Neuron (in vitro differentiated cells): ENCODE measurements around the gene COL6A3.

ENCODE experiments used
- H2AFZ ChIP-seq: one replicate; pipeline ENCODE4 v1.6.1; 2013; ENCODE audit warnings: low read depth, mild to moderate bottlenecking, inconsistent platforms, low read length, moderate library complexity
- H3K27me3 ChIP-seq: one replicate; pipeline ENCODE4 v1.6.1; 2013; ENCODE audit warnings: low read length; ENCODE audit not compliant: insufficient read depth
- H3K36me3 ChIP-seq: one replicate; pipeline ENCODE4 v1.6.1; 2013; ENCODE audit warnings: low read length; ENCODE audit not compliant: insufficient read depth
- H3K4me1 ChIP-seq: one replicate; pipeline ENCODE4 v1.6.1; 2013; ENCODE audit warnings: low read length; ENCODE audit not compliant: insufficient read depth
- H3K4me3 ChIP-seq: 2 replicates; pipeline ENCODE4 v1.5.1; 2013; ENCODE audit warnings: mild to moderate bottlenecking, low read length, moderate library complexity
- H3K9me3 ChIP-seq: one replicate; pipeline ENCODE4 v1.6.1; 2013; ENCODE audit warnings: low read length

COL6A3 gene

DNA sequence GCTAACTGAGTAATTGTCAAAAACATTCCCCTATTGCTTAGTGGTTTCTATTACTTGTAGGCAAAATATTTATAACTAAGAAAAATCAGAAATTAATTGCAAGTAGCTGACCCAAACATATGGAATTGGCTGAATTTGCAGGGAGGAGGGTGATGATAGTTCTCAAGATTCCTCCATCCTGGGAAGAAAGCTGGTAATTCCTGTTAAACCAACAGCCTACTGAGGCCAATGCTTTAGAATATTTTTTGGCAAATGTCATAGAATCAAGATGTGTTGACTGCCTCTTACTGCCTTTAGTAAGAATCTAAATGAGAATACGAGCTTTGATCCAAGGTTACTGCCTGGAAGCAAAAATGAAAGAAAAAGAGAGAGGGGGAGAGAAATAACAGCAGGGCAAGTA is 120.0 kb downstream of the COL6A3 start:
- no peaks in the 10 kb centered on the region for H3K4me1 ChIP-seq
- H3K9me3 ChIP-seq, result no peaks in the 10 kb centered on the region
- H3K27me3 ChIP-seq, result peaks cover 4% of the 10 kb centered on the region
- no peak overlapping the region for H2AFZ ChIP-seq
- H3K36me3 ChIP-seq, result no peaks in the 10 kb centered on the region
- H3K4me3 ChIP-seq, result no peak overlapping the region

DNA sequence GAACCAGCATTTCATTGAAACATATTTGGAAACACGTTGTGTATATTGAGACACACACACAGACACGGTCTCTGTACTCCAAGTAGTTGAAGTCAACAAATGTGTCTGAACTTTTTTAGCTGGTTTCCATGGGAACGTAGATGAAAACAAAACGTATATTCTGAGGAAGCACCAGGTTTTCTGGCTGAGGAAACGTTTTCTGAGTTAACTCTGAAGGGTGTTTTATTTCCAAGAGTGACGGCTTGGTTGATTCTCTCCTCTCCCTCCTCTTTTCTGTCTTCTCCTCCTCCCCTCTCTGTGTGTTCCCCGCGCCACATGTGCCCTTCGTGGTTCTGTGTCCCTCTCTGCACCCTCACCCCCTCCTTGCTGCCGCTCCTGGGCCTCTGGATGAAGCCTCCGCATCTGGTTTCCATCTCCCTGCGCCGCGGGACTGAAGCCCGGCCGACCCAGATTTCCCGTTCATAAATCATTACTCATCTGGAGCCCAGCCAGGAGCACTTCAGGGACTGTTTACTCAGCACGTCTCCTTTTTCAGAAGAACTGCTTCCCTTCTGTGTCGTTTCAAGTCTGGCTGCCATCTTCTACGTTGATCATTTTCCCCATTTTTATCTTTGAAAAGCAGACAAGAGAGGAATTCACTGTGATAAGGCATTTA is 122.7 kb downstream of the COL6A3 start:
- Histone ChIP-seq H3K9me3 (no peaks in the 10 kb centered on the region), H3K4me3 (no peak overlapping the region), H3K27me3 (peaks cover 4% of the 10 kb centered on the region), H3K4me1 (no peaks in the 10 kb centered on the region), H3K36me3 (no peaks in the 10 kb centered on the region), H2AFZ (no peak overlapping the region)

DNA sequence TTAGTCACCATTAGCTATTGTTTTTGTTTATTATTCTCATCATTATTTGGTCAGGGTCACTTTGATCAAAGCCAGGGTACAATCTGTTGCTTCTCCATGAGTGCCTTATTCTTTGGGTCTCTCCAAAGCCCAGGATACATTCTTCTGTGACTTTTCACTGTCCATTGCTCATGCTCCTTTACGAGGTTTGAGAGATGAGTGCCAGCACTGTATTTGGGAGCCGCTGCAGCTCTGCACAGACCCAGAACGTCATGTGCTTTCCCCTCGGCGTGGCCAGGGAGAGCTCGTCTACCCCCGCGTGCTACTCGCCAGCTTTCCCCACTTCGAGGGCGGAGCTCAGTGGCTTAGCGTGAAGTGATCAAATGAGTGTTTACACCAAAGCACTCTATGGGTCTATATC is 123.7 kb downstream of the COL6A3 start:
- Histone ChIP-seq H3K4me3 (no peak overlapping the region), H3K9me3 (no peaks in the 10 kb centered on the region), H3K36me3 (no peaks in the 10 kb centered on the region), H2AFZ (no peak overlapping the region), H3K4me1 (no peaks in the 10 kb centered on the region), H3K27me3 (peaks cover 4% of the 10 kb centered on the region)

DNA sequence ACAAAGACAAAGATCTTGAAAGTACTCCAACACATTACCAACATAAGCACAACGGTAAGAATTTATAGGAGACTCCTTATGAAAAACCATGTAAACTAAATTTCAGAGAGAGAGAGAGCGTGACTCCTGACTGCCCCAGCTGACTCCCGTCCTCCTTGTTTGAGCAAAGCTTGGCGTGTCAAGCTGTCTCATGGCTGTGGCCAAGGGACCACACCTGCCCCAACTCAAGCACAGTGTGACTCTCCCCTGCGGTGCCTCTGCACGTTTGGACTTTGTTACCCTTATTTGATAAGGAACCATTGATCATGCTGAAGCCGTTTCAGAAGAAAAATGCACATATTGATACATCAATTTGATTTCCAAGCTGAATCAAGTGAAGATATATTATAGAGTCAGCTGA is 124.8 kb downstream of the COL6A3 start:
- H3K4me3 ChIP-seq, result no peak overlapping the region
- H3K27me3 ChIP-seq, result peaks cover 4% of the 10 kb centered on the region
- no peaks in the 10 kb centered on the region for H3K4me1 ChIP-seq
- no peaks in the 10 kb centered on the region for H3K9me3 ChIP-seq
- H3K36me3 ChIP-seq, result no peaks in the 10 kb centered on the region
- H2AFZ ChIP-seq, result no peak overlapping the region

DNA sequence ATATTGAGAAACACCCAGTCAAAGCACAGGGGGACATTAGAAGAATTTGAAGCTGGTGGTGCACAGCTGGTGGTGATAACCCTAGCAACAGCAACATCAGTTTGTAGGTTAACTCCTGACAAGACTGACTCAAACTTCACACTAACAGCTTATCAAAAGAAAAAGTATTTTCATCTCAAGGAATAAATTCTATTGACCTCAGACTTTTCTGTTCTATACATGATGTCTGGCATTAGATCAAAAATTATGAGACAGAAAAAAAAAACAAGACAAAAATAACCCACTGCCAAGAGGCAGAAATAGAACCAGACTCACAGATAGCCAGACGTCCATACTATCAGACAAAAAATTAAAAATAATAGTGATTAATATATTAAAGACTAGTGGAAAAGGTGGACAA is 126.1 kb downstream of the COL6A3 start:
- H3K27me3 ChIP-seq, result peaks cover 4% of the 10 kb centered on the region
- no peak overlapping the region for H3K4me3 ChIP-seq

DNA sequence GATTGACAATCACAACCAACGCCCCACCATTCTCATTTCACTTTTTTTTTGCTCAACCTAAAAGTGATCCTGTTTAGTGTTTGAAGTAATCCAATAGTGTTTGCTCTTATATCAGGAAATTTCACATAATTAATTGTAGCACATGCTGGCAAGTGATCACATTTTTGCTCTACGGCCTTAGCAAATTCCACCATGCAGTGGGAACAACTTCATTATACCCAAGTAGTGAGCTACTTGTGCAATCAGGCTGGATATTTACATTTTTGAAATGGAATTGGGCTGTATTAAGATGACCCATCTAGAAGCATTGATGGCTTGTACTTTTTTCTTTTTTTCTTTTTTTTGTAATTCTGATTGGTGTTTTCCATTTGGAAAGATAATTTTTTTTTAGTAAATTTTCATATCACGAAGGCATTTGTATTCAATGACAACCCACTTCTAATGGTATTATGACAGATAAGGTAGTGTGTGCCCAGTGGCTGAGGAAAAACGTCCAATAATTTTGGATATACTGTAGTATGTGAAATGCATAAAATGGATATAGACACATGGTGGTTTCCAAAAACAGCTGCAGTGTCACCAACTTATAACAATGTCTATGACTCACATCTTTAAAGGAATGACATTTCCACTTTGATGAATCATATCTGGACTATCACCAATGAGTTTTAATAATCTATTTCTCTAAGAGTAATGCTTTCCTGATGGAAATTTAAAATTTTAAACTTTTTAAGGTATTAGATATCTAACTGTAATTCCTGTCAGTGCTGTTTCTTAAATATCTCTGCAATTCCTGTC is 130.6 kb downstream of the COL6A3 start:
- Histone ChIP-seq H2AFZ (no peak overlapping the region), H3K27me3 (no peaks in the 10 kb centered on the region), H3K9me3 (no peaks in the 10 kb centered on the region)

More for the DNA sequence above, 126.1 kb downstream of the COL6A3 start:
- no peaks in the 10 kb centered on the region for H3K9me3 ChIP-seq
- no peaks in the 10 kb centered on the region for H3K36me3 ChIP-seq
- no peak overlapping the region for H2AFZ ChIP-seq
- H3K4me1 ChIP-seq, result no peaks in the 10 kb centered on the region

DNA sequence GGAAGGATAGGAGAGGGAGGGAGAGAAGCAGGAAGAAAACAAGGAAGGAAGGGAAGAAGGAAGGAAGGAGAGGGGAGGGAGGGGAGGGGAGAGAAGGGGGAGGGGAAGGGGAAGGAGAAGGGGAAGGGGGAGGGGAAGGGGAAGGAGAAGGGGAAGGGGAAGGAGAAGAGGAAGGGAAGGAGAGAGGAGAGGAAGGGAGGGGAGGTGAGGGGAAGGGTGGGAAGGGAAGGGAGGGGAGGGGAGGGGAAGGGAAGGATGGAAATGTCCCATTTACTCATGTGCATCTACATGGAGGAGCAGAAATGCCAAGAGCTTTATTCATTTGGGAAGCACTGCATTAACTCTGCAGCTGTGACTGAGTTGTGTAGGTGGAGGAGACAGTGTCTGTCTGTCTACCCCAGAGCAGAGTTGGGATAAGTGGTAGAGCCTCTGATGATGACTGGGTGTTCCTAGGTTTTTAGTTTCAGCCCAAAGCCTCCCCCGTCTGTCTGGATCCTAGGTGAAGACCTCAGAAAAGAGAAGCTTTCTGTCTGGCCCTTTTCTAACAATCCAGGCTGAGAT is 131.3 kb downstream of the COL6A3 start:
- Histone ChIP-seq H3K9me3 (no peaks in the 10 kb centered on the region), H3K36me3 (no peaks in the 10 kb centered on the region), H3K4me3 (no peak overlapping the region), H3K27me3 (no peaks in the 10 kb centered on the region), H2AFZ (no peak overlapping the region), H3K4me1 (no peaks in the 10 kb centered on the region)

More for the DNA sequence above, 130.6 kb downstream of the COL6A3 start:
- Histone ChIP-seq H3K36me3 (no peaks in the 10 kb centered on the region), H3K4me1 (no peaks in the 10 kb centered on the region), H3K4me3 (no peak overlapping the region)

DNA sequence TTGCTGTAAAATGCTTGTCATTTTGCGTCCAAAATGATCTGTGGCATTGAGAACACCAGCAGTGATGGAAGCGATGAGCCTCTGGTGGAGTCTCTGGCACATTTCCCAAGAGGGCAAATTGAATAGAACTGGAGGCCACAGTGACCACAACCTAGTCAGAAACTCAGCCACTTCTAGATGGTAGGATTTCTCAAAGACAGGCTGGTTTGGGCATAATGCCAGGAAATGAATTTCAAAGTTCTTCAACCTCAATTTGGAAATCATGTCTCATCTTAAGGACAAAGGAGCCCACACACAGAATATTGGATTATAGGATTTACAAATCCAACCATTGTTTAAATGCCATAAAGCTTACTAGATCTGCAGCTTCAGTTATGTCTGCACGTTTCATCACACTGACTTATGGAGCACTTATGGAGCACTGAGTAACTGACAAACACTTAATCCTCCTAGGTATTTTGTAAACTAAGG is 132.1 kb downstream of the COL6A3 start:
- H2AFZ ChIP-seq, result no peak overlapping the region
- H3K4me3 ChIP-seq, result no peak overlapping the region
- H3K36me3 ChIP-seq, result no peaks in the 10 kb centered on the region
- no peaks in the 10 kb centered on the region for H3K9me3 ChIP-seq
- no peaks in the 10 kb centered on the region for H3K4me1 ChIP-seq
- H3K27me3 ChIP-seq, result no peaks in the 10 kb centered on the region

DNA sequence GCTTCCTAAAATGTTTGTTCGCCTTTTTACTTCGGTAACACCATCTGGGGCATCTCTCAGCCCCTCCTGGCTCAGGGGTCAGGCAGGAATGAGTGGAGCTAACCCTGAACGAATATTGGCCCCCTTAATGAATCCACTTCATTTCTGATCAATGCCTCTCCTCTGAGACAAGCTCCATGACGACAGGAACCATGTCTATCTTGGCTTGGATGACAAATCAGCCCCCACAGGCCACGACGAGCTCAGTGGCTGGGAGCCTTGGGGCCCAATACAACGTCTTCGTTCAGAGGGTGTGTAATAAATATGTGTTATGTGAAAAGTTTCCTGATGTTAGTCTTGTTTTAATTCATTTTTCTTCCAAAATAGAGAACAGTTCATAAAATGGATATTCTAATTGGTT is 133.0 kb downstream of the COL6A3 start:
- Histone ChIP-seq H2AFZ (no peak overlapping the region), H3K4me3 (no peak overlapping the region), H3K36me3 (no peaks in the 10 kb centered on the region), H3K4me1 (no peaks in the 10 kb centered on the region), H3K9me3 (no peaks in the 10 kb centered on the region), H3K27me3 (no peaks in the 10 kb centered on the region)

DNA sequence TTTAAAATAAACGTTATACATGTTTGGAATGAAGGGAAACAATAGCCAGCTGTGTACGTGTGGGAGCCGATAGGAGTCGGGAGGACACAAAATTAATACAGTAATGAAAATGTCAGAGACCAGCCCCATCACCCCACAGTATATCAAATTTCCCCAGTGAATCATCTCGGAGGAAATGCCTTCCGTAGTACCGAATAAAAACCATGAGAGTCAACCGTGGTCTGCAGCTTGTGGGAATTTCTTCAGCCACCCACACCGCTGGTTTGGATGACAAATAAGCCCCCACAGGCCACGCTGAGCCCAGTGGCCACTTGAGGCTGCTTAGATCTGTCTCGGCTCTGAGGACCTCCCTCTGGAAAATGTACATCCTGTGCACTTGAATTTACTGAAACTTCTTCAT is 133.7 kb downstream of the COL6A3 start:
- Histone ChIP-seq H3K4me3 (no peak overlapping the region), H3K9me3 (no peaks in the 10 kb centered on the region), H3K27me3 (no peaks in the 10 kb centered on the region), H2AFZ (no peak overlapping the region), H3K36me3 (no peaks in the 10 kb centered on the region), H3K4me1 (no peaks in the 10 kb centered on the region)

DNA sequence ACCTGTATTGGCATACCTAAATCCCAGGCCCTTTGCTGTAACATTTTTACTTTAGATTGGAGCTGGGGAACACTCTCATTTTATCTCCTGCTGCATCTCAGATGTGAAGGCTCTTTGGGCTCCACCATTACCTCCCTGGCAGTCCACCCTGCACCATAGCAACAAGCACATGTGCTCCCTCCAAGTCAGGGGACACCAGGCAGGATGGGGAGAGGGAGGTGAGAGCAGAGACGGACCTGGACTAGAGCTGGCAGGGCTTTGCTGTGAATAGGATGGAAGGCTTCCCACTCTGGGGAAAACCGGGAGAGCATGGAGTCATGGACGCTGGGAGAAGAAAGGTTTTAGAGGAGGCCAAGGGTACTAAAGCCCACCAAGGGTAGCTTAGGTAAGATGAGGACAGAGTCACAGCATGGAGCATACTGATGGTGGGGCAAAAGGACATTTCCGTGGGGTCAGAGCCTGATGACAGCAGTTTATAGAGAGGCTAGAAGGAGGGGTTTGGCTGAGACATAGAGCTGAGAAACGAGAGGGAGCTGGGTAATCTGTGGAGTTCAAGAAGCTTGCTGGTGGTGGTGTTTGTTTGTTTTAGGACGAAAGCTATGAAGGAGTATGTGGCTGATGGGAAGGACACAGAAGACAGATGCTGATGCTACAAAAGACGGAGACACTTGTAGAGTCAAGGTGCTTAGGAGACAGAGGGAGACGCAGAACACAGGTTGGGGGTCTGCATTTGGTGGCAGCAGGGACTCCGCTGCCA is 134.8 kb downstream of the COL6A3 start:
- Histone ChIP-seq H3K4me1 (no peaks in the 10 kb centered on the region), H3K27me3 (no peaks in the 10 kb centered on the region), H3K4me3 (no peak overlapping the region), H3K36me3 (no peaks in the 10 kb centered on the region), H3K9me3 (no peaks in the 10 kb centered on the region), H2AFZ (no peak overlapping the region)

DNA sequence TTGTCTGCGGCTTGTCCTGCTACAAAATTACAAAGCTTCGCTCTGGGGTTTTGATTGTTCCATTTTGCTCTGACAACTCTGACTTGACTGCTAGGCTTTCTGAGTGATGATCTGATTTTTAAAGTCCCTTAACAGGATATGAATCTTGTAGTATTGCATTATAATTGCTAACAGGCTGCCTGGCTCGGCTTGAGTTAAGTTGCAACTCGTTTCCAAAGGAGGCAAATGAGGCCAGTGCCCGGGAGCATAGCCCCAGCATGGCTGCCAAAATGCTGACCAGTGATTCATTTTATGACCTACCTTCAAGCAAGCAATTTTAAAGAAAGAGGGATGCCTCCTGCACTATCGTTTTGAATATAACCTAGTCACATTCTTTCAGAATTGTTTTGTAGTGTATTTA is 135.4 kb downstream of the COL6A3 start:
- Histone ChIP-seq H3K9me3 (no peaks in the 10 kb centered on the region), H3K4me3 (no peak overlapping the region), H3K27me3 (no peaks in the 10 kb centered on the region), H3K36me3 (no peaks in the 10 kb centered on the region), H3K4me1 (no peaks in the 10 kb centered on the region), H2AFZ (no peak overlapping the region)
